MM.1S (cell line): Measurements from ENCODE around the gene RERE.

Source experiments
- DNase-seq: peaks from one replicate; pipeline ENCODE4 v3.0.0-alpha.2; 2015
- H2AFZ ChIP-seq: fragments of 300-600 bp; sonication (generic); 2 replicates; pipeline ENCODE4 v1.6.0; 2016; ENCODE audit warnings: antibody characterized with exemption, low read length
- H3F3A ChIP-seq: fragments of 300-600 bp; sonication (generic); 2 replicates; pipeline ENCODE4 v1.6.1; 2016; ENCODE audit warnings: mild to moderate bottlenecking, antibody characterized with exemption, low read length, moderate library complexity, mixed read lengths; ENCODE audit not compliant: insufficient read depth
- H3K27ac ChIP-seq: fragments of 300-600 bp; sonication (generic); 2 replicates; pipeline ENCODE4 v1.5.1; 2016; ENCODE audit warnings: mild to moderate bottlenecking, low read length
- H3K27me3 ChIP-seq: fragments of 300-600 bp; sonication (generic); replicated peaks from 2 replicates; pipeline ENCODE4 v1.6.0; 2016; ENCODE audit warnings: low read length; ENCODE audit not compliant: insufficient read depth
- H3K36me3 ChIP-seq: fragments of 300-600 bp; sonication (generic); replicated peaks from 2 replicates; pipeline ENCODE4 v1.6.1; 2016; ENCODE audit warnings: mild to moderate bottlenecking, low read length, mixed read lengths; ENCODE audit not compliant: insufficient read depth
- H3K4me1 ChIP-seq: fragments of 300-600 bp; sonication (generic); 2 replicates; pipeline ENCODE4 v1.6.1; 2016; ENCODE audit warnings: low read length, mixed read lengths
- H3K4me2 ChIP-seq: fragments of 300-600 bp; sonication (generic); 2 replicates; pipeline ENCODE4 v1.6.0; 2016; ENCODE audit warnings: low read depth, low read length
- H3K4me3 ChIP-seq: fragments of 300-600 bp; sonication (generic); 2 replicates; pipeline ENCODE4 v1.5.1; 2016; ENCODE audit warnings: low read length, mixed read lengths
- H3K79me2 ChIP-seq: fragments of 300-600 bp; sonication (generic); 2 replicates; pipeline ENCODE4 v1.6.1; 2016; ENCODE audit warnings: mixed run types, low read length, mixed read lengths
- H3K9ac ChIP-seq: fragments of 300-600 bp; sonication (generic); 2 replicates; pipeline ENCODE4 v1.6.1; 2016; ENCODE audit warnings: low read length, mixed read lengths
- H3K9me2 ChIP-seq: fragments of 300-600 bp; sonication (generic); replicated peaks from 2 replicates; pipeline ENCODE4 v1.6.1; 2016; ENCODE audit warnings: mild to moderate bottlenecking, low read length, mixed read lengths; ENCODE audit not compliant: insufficient read depth
- H3K9me3 ChIP-seq: fragments of 300-600 bp; sonication (generic); replicated peaks from 2 replicates; pipeline ENCODE4 v1.6.1; 2016; ENCODE audit warnings: mild to moderate bottlenecking, low read length, mixed read lengths; ENCODE audit not compliant: insufficient read depth
- H4K20me1 ChIP-seq: fragments of 300-600 bp; sonication (generic); 2 replicates; pipeline ENCODE4 v1.6.1; 2016; ENCODE audit warnings: mild to moderate bottlenecking, low read length, moderate library complexity, mixed read lengths; ENCODE audit not compliant: insufficient read depth
- EZH2 ChIP-seq: fragments of 300-600 bp; sonication (generic); optimal IDR thresholded peaks from 2 replicates; pipeline ENCODE3; 2017; ENCODE audit warnings: low read depth, mild to moderate bottlenecking, antibody characterized with exemption, low read length, mixed read lengths
- EZH2phosphoT487 ChIP-seq: fragments of 300-600 bp; sonication (generic); IDR thresholded peaks from 2 replicates; pipeline ENCODE4 v1.6.1; 2018; ENCODE audit warnings: antibody characterized with exemption, low read length
- TF ChIP-seq, protein P1 (sequence below): fragments of 300-600 bp; sonication (generic); IDR thresholded peaks from 2 replicates; pipeline ENCODE4 v1.5.1; 2016; ENCODE audit warnings: antibody characterized with exemption, low read length, mixed read lengths

RERE gene

DNA sequence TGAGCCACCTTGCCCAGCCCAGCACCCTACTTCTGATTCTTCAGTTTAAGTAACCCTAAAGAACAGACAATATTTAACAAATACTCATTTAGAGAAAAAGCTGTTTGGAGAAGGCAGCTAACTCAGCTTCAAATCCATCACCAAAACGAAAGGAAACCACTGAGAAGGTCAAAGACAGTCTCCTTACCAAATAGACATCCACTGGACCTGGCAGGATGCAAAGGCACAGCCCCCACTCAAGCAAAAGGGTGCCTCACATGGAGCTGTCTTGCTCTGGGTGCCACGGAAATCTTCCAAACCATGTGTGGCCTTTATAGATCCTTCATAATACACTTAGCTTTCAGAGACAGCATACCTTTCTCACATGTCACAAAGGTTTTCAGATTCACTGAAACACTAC is 165.5 kb downstream of the RERE start:
- no peaks in the 10 kb centered on the region for H3F3A ChIP-seq
- no peaks in the 10 kb centered on the region for H3K4me1 ChIP-seq
- H3K27ac ChIP-seq: no peak overlapping the region
- no peak overlapping the region for H3K4me2 ChIP-seq
- peaks cover 23% of the 10 kb centered on the region for H3K79me2 ChIP-seq
- 0 out of 2 replicates have a peak, but pooled peaks cover 3% of the 10 kb centered on the region for H4K20me1 ChIP-seq
- H3K9ac ChIP-seq: no peak overlapping the region
- H3K4me3 ChIP-seq: no peak overlapping the region
- H3K36me3 ChIP-seq: no peaks in the 10 kb centered on the region
- DNase-seq: no peak
- H3K9me3 ChIP-seq: no peaks in the 10 kb centered on the region
- no peaks in the 10 kb centered on the region for H3K9me2 ChIP-seq
- H3K27me3 ChIP-seq: no peaks in the 10 kb centered on the region
- no peak overlapping the region for H2AFZ ChIP-seq
- TF ChIP-seq, protein P1, sequence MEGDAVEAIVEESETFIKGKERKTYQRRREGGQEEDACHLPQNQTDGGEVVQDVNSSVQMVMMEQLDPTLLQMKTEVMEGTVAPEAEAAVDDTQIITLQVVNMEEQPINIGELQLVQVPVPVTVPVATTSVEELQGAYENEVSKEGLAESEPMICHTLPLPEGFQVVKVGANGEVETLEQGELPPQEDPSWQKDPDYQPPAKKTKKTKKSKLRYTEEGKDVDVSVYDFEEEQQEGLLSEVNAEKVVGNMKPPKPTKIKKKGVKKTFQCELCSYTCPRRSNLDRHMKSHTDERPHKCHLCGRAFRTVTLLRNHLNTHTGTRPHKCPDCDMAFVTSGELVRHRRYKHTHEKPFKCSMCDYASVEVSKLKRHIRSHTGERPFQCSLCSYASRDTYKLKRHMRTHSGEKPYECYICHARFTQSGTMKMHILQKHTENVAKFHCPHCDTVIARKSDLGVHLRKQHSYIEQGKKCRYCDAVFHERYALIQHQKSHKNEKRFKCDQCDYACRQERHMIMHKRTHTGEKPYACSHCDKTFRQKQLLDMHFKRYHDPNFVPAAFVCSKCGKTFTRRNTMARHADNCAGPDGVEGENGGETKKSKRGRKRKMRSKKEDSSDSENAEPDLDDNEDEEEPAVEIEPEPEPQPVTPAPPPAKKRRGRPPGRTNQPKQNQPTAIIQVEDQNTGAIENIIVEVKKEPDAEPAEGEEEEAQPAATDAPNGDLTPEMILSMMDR: no peak
- TF ChIP-seq EZH2phosphoT487 (no peak), EZH2 (no peak)

DNA sequence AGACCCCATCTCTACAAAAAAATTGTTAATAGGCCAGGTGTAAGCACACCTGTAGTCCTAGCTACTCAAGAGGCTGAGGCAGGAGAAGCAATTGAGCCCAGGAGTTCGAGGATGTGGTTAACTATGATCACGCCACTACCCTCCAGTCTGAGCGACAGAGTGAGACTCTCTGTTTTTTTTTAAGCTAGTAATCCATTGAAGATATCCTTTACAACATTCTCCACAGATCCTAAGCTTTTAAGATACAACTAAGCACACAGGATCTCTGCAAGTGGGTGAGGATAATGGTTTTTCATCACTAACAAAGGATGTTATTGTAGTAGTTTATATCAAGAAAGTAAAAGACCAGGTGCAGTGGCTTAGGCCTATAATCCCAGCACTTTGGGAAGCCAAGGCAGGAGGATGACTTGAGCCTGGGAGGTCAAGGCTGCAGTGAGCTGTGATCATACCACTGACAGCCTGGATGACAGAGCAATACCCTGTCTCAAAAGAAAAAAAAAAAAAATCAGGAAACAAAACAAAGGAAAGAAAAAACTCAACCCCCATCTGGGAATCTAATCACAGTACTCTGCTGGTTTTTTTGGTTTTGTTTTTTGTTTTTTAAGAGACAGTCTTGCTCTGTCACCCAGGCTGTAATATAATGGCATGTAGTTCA is 166.1 kb downstream of the RERE start:
- no peak overlapping the region for H3K4me3 ChIP-seq
- H3K27ac ChIP-seq: no peak overlapping the region
- no peaks in the 10 kb centered on the region for H3K4me1 ChIP-seq
- TF ChIP-seq, protein P1: no peak
- TF ChIP-seq EZH2phosphoT487: no peak
- no peak for TF ChIP-seq EZH2
- no peaks in the 10 kb centered on the region for H3K27me3 ChIP-seq
- H3K9me3 ChIP-seq: no peaks in the 10 kb centered on the region
- H3K4me2 ChIP-seq: no peak overlapping the region
- DNase-seq: no peak
- H3F3A ChIP-seq: no peaks in the 10 kb centered on the region
- H4K20me1 ChIP-seq: 0 out of 2 replicates have a peak, but pooled peaks cover 8% of the 10 kb centered on the region
- no peak overlapping the region for H3K9ac ChIP-seq
- peaks cover 29% of the 10 kb centered on the region for H3K79me2 ChIP-seq
- H2AFZ ChIP-seq: no peak overlapping the region
- no peaks in the 10 kb centered on the region for H3K9me2 ChIP-seq
- no peaks in the 10 kb centered on the region for H3K36me3 ChIP-seq

DNA sequence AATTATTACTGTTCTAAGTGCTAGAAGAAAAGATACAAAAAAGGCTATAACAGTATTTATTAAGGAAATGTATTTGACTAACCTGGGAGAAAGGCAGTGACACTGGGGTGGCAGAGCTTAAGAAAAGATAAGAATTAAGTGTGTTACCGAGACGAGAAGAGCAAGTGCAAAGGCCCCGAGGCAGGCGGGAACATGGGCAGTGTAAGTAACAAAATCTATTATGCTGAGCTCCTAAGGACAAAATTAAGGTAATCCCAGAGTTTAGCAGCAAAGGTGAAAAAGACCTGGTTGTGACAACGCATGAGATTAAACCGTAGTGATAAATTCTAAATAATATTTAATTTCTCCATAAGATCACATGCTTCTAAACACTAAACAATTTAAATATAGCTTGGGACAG is 167.6 kb downstream of the RERE start:
- Histone ChIP-seq H3F3A (no peaks in the 10 kb centered on the region), H3K9ac (no peak overlapping the region), H3K4me1 (0 out of 2 replicates have a peak, but pooled peaks cover 1% of the 10 kb centered on the region), H3K4me2 (no peak overlapping the region), H3K27me3 (no peaks in the 10 kb centered on the region), H3K27ac (no peak overlapping the region), H3K9me3 (no peaks in the 10 kb centered on the region), H3K4me3 (no peak overlapping the region), H3K36me3 (no peaks in the 10 kb centered on the region), H2AFZ (no peak overlapping the region), H3K79me2 (peaks cover 35% of the 10 kb centered on the region), H3K9me2 (no peaks in the 10 kb centered on the region), H4K20me1 (0 out of 2 replicates have a peak, but pooled peaks cover 13% of the 10 kb centered on the region)
- no peak for DNase-seq
- TF ChIP-seq EZH2phosphoT487 (no peak), EZH2 (no peak)
- TF ChIP-seq, protein P1: no peak
